Measurements from ENCODE around the gene WDFY4.

WDFY4 gene

GRCh38 chr10:48691812-48692528, 7.3 kb downstream of the WDFY4 start:
- Histone ChIP-seq H4K20me1 (ENCODE audit: insufficient read depth, low read length, poor library complexity, severe bottlenecking) (no peaks in the 10 kb centered on the region), H3K4me2 (ENCODE audit: low read depth, low read length, poor library complexity, severe bottlenecking) (no peak overlapping the region), H3K36me3 (ENCODE audit: insufficient read depth, low read length) (no peaks in the 10 kb centered on the region), H3K4me3 (ENCODE audit: low read length, poor library complexity, severe bottlenecking) (no peak overlapping the region), H2AFZ (ENCODE audit: low read length) (no peak overlapping the region), H3K27me3 (ENCODE audit: insufficient read depth, low read length, poor library complexity, severe bottlenecking) (no peaks in the 10 kb centered on the region), H3K9me2 (replicated peaks; ENCODE audit: low read depth, low read length) (no peaks in the 10 kb centered on the region), H3K4me1 (ENCODE audit: insufficient read depth, low read length, poor library complexity, severe bottlenecking) (no peaks in the 10 kb centered on the region), H3K79me2 (ENCODE audit: insufficient read depth, low read length) (no peaks in the 10 kb centered on the region), H3F3A (ENCODE audit: low read depth) (no peaks in the 10 kb centered on the region), H3K9ac (ENCODE audit: low read depth, low read length, poor library complexity, severe bottlenecking) (no peak overlapping the region), H3K9me3 (ENCODE audit: insufficient read depth, low read depth, low read length) (peaks cover 4% of the 10 kb centered on the region; the same call in 1 of the 2 replicates)
- TF ChIP-seq CTCF (conservative IDR thresholded peaks at IDR 0.05; ENCODE audit: low read length) (no peak), EZH2phosphoT487 (IDR thresholded peaks at IDR 0.05; ENCODE audit: borderline replicate concordance) (no peak)

GRCh38 chr10:48692748-48693147, 8.1 kb downstream of the WDFY4 start:
- H3K36me3 ChIP-seq (ENCODE audit: insufficient read depth, low read length), result no peaks in the 10 kb centered on the region
- H3K4me3 ChIP-seq (ENCODE audit: low read length, poor library complexity, severe bottlenecking), result no peak overlapping the region
- H3K9me3 ChIP-seq (ENCODE audit: insufficient read depth, low read depth, low read length), result peaks cover 4% of the 10 kb centered on the region; the same call in 1 of the 2 replicates
- no peaks in the 10 kb centered on the region for H3K9me2 ChIP-seq (replicated peaks; ENCODE audit: low read depth, low read length)
- H4K20me1 ChIP-seq (ENCODE audit: insufficient read depth, low read length, poor library complexity, severe bottlenecking), result no peaks in the 10 kb centered on the region
- no peaks in the 10 kb centered on the region for H3K4me1 ChIP-seq (ENCODE audit: insufficient read depth, low read length, poor library complexity, severe bottlenecking)
- TF ChIP-seq CTCF (conservative IDR thresholded peaks at IDR 0.05; ENCODE audit: low read length) (no peak), EZH2phosphoT487 (IDR thresholded peaks at IDR 0.05; ENCODE audit: borderline replicate concordance) (no peak)
- no peaks in the 10 kb centered on the region for H3F3A ChIP-seq (ENCODE audit: low read depth)
- H3K9ac ChIP-seq (ENCODE audit: low read depth, low read length, poor library complexity, severe bottlenecking), result no peak overlapping the region
- H3K4me2 ChIP-seq (ENCODE audit: low read depth, low read length, poor library complexity, severe bottlenecking), result no peak overlapping the region
- no peaks in the 10 kb centered on the region for H3K27me3 ChIP-seq (ENCODE audit: insufficient read depth, low read length, poor library complexity, severe bottlenecking)
- no peak overlapping the region for H2AFZ ChIP-seq (ENCODE audit: low read length)
- H3K79me2 ChIP-seq (ENCODE audit: insufficient read depth, low read length), result no peaks in the 10 kb centered on the region

GRCh38 chr10:48693206-48693605, 8.5 kb downstream of the WDFY4 start:
- Histone ChIP-seq H4K20me1 (ENCODE audit: insufficient read depth, low read length, poor library complexity, severe bottlenecking) (no peaks in the 10 kb centered on the region), H3K4me1 (ENCODE audit: insufficient read depth, low read length, poor library complexity, severe bottlenecking) (no peaks in the 10 kb centered on the region), H3K9me2 (replicated peaks; ENCODE audit: low read depth, low read length) (no peaks in the 10 kb centered on the region), H3F3A (ENCODE audit: low read depth) (no peaks in the 10 kb centered on the region), H3K9me3 (ENCODE audit: insufficient read depth, low read depth, low read length) (peaks cover 4% of the 10 kb centered on the region; the same call in 1 of the 2 replicates), H3K9ac (ENCODE audit: low read depth, low read length, poor library complexity, severe bottlenecking) (no peak overlapping the region), H3K4me3 (ENCODE audit: low read length, poor library complexity, severe bottlenecking) (no peak overlapping the region), H2AFZ (ENCODE audit: low read length) (no peak overlapping the region), H3K27me3 (ENCODE audit: insufficient read depth, low read length, poor library complexity, severe bottlenecking) (no peaks in the 10 kb centered on the region), H3K79me2 (ENCODE audit: insufficient read depth, low read length) (no peaks in the 10 kb centered on the region), H3K4me2 (ENCODE audit: low read depth, low read length, poor library complexity, severe bottlenecking) (no peak overlapping the region), H3K36me3 (ENCODE audit: insufficient read depth, low read length) (no peaks in the 10 kb centered on the region)
- no peak for TF ChIP-seq CTCF (conservative IDR thresholded peaks at IDR 0.05; ENCODE audit: low read length)
- TF ChIP-seq EZH2phosphoT487 (IDR thresholded peaks at IDR 0.05; ENCODE audit: borderline replicate concordance), result no peak
